PC-3 (cell line): ENCODE data around the gene NMNAT2.

ENCODE experiments used
- EZH2 ChIP-seq: fragments of 300-600 bp; sonication (generic); IDR thresholded peaks from one replicate; pipeline ENCODE4 v1.6.1; 2017; ENCODE audit warnings: antibody characterized with exemption, mild to moderate bottlenecking, low read length; ENCODE audit not compliant: unreplicated experiment
- EZH2phosphoT487 ChIP-seq: fragments of 300-600 bp; sonication (generic); IDR thresholded peaks from 2 replicates; pipeline ENCODE4 v1.6.1; 2018; ENCODE audit warnings: mild to moderate bottlenecking, antibody characterized with exemption, low read length, borderline replicate concordance
- TF ChIP-seq, protein P1 (sequence below): fragments of 300-600 bp; sonication (generic); conservative IDR thresholded peaks from 2 replicates; pipeline ENCODE4 v1.5.1; 2017; ENCODE audit warnings: antibody characterized with exemption, low read depth, mild to moderate bottlenecking, low read length

DNA sequence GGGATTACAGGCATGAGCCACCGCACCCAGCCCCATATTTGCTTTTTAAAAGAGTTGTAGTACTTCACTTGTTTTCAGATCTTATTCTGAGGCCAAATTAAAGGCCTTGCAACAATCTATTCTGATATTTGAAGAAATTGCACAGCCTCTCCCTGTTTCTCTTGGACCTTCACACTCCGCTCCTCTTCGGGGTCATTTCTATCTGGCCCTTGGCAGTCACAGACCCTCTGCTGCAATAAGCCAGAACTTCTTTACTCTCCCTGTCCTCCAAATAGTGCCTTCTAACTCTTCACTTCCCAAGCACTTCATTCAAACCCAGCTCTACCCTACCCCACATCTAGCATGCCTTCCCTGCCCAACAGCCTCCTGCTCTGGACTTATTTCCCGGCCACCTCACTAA is 121.4 kb downstream of the NMNAT2 start:
- TF ChIP-seq, protein P1, sequence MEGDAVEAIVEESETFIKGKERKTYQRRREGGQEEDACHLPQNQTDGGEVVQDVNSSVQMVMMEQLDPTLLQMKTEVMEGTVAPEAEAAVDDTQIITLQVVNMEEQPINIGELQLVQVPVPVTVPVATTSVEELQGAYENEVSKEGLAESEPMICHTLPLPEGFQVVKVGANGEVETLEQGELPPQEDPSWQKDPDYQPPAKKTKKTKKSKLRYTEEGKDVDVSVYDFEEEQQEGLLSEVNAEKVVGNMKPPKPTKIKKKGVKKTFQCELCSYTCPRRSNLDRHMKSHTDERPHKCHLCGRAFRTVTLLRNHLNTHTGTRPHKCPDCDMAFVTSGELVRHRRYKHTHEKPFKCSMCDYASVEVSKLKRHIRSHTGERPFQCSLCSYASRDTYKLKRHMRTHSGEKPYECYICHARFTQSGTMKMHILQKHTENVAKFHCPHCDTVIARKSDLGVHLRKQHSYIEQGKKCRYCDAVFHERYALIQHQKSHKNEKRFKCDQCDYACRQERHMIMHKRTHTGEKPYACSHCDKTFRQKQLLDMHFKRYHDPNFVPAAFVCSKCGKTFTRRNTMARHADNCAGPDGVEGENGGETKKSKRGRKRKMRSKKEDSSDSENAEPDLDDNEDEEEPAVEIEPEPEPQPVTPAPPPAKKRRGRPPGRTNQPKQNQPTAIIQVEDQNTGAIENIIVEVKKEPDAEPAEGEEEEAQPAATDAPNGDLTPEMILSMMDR: no peak
- no peak for TF ChIP-seq EZH2
- TF ChIP-seq EZH2phosphoT487: no peak
